CD4-positive, alpha-beta T cell treated with Interferon gamma for 1 hour (primary cell): Measurements from ENCODE around the gene DDX20.

ENCODE experiments used
- DNase-seq: peaks from one replicate; pipeline ENCODE4 v3.0.0-alpha.2; 2020

Gene DDX20

GRCh38 chr1:111749628-111750027, 6.1 kb upstream of the DDX20 start:
- DNase-seq, result no peak

- DNase-seq, result no peak
Observed at GRCh38 chr1:111750856-111751255, 4.8 kb upstream of the DDX20 start.

GRCh38 chr1:111751906-111752575, 3.7 kb upstream of the DDX20 start:
- no peak for DNase-seq

- DNase-seq, result peak; percentile 16
Observed at GRCh38 chr1:111754984-111755330, 744 bp upstream of the DDX20 start.

- no peak for DNase-seq
Observed at GRCh38 chr1:111756124-111756513, 418 bp downstream of the DDX20 start.

GRCh38 chr1:111758373-111758772, 2.7 kb downstream of the DDX20 start:
- no peak for DNase-seq

GRCh38 chr1:111761717-111762116, 6.0 kb downstream of the DDX20 start:
- no peak for DNase-seq

- DNase-seq, result no peak
Observed at GRCh38 chr1:111762332-111762731, 6.6 kb downstream of the DDX20 start.

- no peak for DNase-seq
Observed at GRCh38 chr1:111768023-111768422, 12.3 kb downstream of the DDX20 start.

GRCh38 chr1:111768625-111769024, 12.9 kb downstream of the DDX20 start:
- DNase-seq, result no peak

- DNase-seq, result peak; percentile 25
Observed at GRCh38 chr1:111769517-111770146, 13.9 kb downstream of the DDX20 start.

GRCh38 chr1:111770916-111771315, 15.2 kb downstream of the DDX20 start:
- DNase-seq, result no peak

GRCh38 chr1:111775966-111776365, 20.3 kb downstream of the DDX20 start:
- DNase-seq, result no peak

GRCh38 chr1:111776391-111776790, 20.7 kb downstream of the DDX20 start:
- DNase-seq, result no peak

- no peak for DNase-seq
Observed at GRCh38 chr1:111776861-111777260, 21.2 kb downstream of the DDX20 start.

GRCh38 chr1:111777301-111777700, 21.6 kb downstream of the DDX20 start:
- no peak for DNase-seq

GRCh38 chr1:111778066-111778465, 22.4 kb downstream of the DDX20 start:
- no peak for DNase-seq

GRCh38 chr1:111778541-111779051, 22.9 kb downstream of the DDX20 start:
- no peak for DNase-seq

GRCh38 chr1:111779546-111779945, 23.8 kb downstream of the DDX20 start:
- no peak for DNase-seq

- DNase-seq, result no peak
Observed at GRCh38 chr1:111784273-111784901, 28.7 kb downstream of the DDX20 start.

GRCh38 chr1:111786669-111787207, 31.0 kb downstream of the DDX20 start:
- DNase-seq, result no peak

GRCh38 chr1:111789142-111789541, 33.4 kb downstream of the DDX20 start:
- DNase-seq, result no peak

GRCh38 chr1:111789666-111790316, 34.1 kb downstream of the DDX20 start:
- no peak for DNase-seq
